ENCODE results near the gene SRGAP3. TPM values are rescaled to one million over a fixed set of nuclear protein-coding genes. Genes with fewer than 3 reads are reported as not detected.
A peak's percentile ranks its signal among the peaks of the same experiment; 100 is the strongest.

SRGAP3 gene
- polyA plus RNA-seq, 3 donors: 0.27 to 1.3 (median 0.87) TPM

DNA sequence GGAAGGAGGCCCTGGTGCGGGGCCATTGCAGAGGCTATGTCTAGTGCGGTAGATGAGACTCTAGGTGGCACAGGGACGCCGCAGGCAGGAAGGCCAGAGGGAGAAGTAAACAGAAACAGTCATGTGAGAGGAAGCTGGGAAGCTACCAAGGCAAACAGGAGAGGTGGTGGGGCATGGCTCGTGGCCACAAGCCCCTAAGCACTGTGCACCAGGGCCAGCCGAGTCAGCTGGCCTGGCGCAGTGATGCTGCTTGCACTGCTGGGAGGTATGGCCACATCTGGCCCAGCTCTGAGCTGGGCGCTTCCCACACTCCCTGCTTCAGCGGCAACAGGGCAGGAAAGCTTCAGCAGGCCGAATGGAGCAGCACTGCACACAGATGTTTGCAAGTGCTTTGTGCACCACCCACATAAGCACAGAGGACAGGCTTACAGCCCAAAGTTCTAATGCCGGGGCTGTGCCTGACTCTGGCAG is 76.6 kb downstream of the SRGAP3 start:
- Histone ChIP-seq H3K79me2 (ENCODE audit: insufficient read depth, low read length) (no peaks in the 10 kb centered on the region), H2AFZ (ENCODE audit: insufficient read depth, low read depth, low read length, poor library complexity, severe bottlenecking) (no peak overlapping the region), H3K9ac (ENCODE audit: insufficient read depth, low read length, poor library complexity, severe bottlenecking) (peak overlapping the region; percentile 7), H3K4me1 (ENCODE audit: control insufficient read depth in 1 of 2, insufficient read depth in 2 of 2, low read length in 2 of 2) (peaks cover 17 to 20% of the 10 kb centered on the region in 2 donors), H3K4me3 (replicated peaks in 1 of 3; ENCODE audit: low read depth in 2 of 3, low read length in 3 of 3) (no peak overlapping the region), H3K27me3 (ENCODE audit: control insufficient read depth in 2 of 2, insufficient read depth in 2 of 2, low read length in 2 of 2) (no peaks in the 10 kb centered on the region), H3K4me2 (replicated peaks; ENCODE audit: extremely low read depth, low read length, poor library complexity, severe bottlenecking) (no peak overlapping the region), H4K20me1 (ENCODE audit: insufficient read depth, low read length) (no peaks in the 10 kb centered on the region), H3K36me3 (replicated peaks in 1 of 2; ENCODE audit: control insufficient read depth in 1 of 2, insufficient read depth in 2 of 2, low read length in 2 of 2) (no peaks in the 10 kb centered on the region), H3K9me3 (replicated peaks in 1 of 2; ENCODE audit: control insufficient read depth in 1 of 2, insufficient read depth in 1 of 2, low read length in 2 of 2) (no peaks in the 10 kb centered on the region), H3K27ac (ENCODE audit: low read depth in 1 of 2, low read length in 2 of 2) (no peak overlapping the region)
- Mint-ChIP-seq H3K27ac (peak overlapping the region in 2 of 7 donors; percentile 16 to 57), H3K27me3 (ENCODE audit: low read depth in 3 of 3) (peaks cover 0 to 5% (median 3%) of the 10 kb centered on the region in 3 donors), H3K9me3 (no peaks in the 10 kb centered on the region), H3K36me3 (no peaks in the 10 kb centered on the region), H3K4me3 (no peak overlapping the region), H3K4me1 (peaks cover 27% of the 10 kb centered on the region)
- TF ChIP-seq, protein P1, sequence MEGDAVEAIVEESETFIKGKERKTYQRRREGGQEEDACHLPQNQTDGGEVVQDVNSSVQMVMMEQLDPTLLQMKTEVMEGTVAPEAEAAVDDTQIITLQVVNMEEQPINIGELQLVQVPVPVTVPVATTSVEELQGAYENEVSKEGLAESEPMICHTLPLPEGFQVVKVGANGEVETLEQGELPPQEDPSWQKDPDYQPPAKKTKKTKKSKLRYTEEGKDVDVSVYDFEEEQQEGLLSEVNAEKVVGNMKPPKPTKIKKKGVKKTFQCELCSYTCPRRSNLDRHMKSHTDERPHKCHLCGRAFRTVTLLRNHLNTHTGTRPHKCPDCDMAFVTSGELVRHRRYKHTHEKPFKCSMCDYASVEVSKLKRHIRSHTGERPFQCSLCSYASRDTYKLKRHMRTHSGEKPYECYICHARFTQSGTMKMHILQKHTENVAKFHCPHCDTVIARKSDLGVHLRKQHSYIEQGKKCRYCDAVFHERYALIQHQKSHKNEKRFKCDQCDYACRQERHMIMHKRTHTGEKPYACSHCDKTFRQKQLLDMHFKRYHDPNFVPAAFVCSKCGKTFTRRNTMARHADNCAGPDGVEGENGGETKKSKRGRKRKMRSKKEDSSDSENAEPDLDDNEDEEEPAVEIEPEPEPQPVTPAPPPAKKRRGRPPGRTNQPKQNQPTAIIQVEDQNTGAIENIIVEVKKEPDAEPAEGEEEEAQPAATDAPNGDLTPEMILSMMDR (IDR thresholded peaks at IDR 0.05): no peak
- WGBS (ENCODE audit: insufficient coverage): 35% methylated on average over 10 of the region's 11 CpGs
- no peak for DNase-seq
- intact Hi-C loops (cut with micrococcal nuclease): no loop called here

DNA sequence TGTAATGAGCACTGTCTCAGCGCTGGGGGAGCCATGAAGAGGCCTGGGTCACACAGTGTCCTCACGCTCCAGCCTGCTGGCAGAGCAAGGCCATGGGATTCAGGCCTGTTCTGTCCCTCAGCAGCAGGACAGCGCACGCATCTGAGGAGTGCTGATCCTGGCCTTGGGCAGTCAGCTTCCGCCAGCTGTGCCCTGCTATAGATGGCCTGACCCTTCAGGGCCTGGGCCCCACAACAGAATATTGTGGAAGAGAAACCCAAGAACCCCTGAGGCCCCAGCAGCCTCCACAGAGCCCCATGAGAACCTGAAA is 78.6 kb downstream of the SRGAP3 start:
- Mint-ChIP-seq H3K27me3 (ENCODE audit: low read depth in 3 of 3) (peaks cover 0 to 5% (median 3%) of the 10 kb centered on the region in 3 donors), H3K27ac (no peak overlapping the region), H3K4me3 (no peak overlapping the region), H3K9me3 (no peaks in the 10 kb centered on the region), H3K4me1 (peaks cover 27% of the 10 kb centered on the region), H3K36me3 (no peaks in the 10 kb centered on the region)
- no peaks in the 10 kb centered on the region for H3K79me2 ChIP-seq (ENCODE audit: insufficient read depth, low read length)
- DNase-seq: no peak
- TF ChIP-seq, protein P1 (IDR thresholded peaks at IDR 0.05): no peak
- no peak overlapping the region for H3K9ac ChIP-seq (ENCODE audit: insufficient read depth, low read length, poor library complexity, severe bottlenecking)
- H3K27me3 ChIP-seq (ENCODE audit: control insufficient read depth in 2 of 2, insufficient read depth in 2 of 2, low read length in 2 of 2): no peaks in the 10 kb centered on the region
- H3K4me3 ChIP-seq (replicated peaks in 1 of 3; ENCODE audit: low read depth in 2 of 3, low read length in 3 of 3): no peak overlapping the region
- no peaks in the 10 kb centered on the region for H3K9me3 ChIP-seq (replicated peaks in 1 of 2; ENCODE audit: control insufficient read depth in 1 of 2, insufficient read depth in 1 of 2, low read length in 2 of 2)
- H3K4me1 ChIP-seq (ENCODE audit: control insufficient read depth in 1 of 2, insufficient read depth in 2 of 2, low read length in 2 of 2): peaks cover 17 to 20% of the 10 kb centered on the region in 2 donors
- H2AFZ ChIP-seq (ENCODE audit: insufficient read depth, low read depth, low read length, poor library complexity, severe bottlenecking): no peak overlapping the region
- no peak overlapping the region for H3K27ac ChIP-seq (ENCODE audit: low read depth in 1 of 2, low read length in 2 of 2)
- H4K20me1 ChIP-seq (ENCODE audit: insufficient read depth, low read length): no peaks in the 10 kb centered on the region
- H3K36me3 ChIP-seq (replicated peaks in 1 of 2; ENCODE audit: control insufficient read depth in 1 of 2, insufficient read depth in 2 of 2, low read length in 2 of 2): no peaks in the 10 kb centered on the region
- intact Hi-C loops (cut with micrococcal nuclease): no loop called here
- H3K4me2 ChIP-seq (replicated peaks; ENCODE audit: extremely low read depth, low read length, poor library complexity, severe bottlenecking): no peak overlapping the region
- 96% methylated on average over 5 of the region's 5 CpGs for WGBS (ENCODE audit: insufficient coverage)

Data from CD14-positive monocyte (primary cell).